NOMO-1 treated with dmso at 0.1 percent for 144 hours (cell line): ENCODE data around the gene PADI2.
A peak's percentile ranks its signal among the peaks of the same experiment; 100 is the strongest.
"Not testable (repeated sequence)": the region's sequence is repeated elsewhere in the genome, so short reads cannot be mapped to it uniquely, and the experiment has no call there.

Source experiments
- DNase-seq: peaks from one replicate; lab custom pipeline; 2025; ENCODE audit not compliant: unreplicated experiment; lab: John Stamatoyannopoulos, UW

PADI2 gene

DNA sequence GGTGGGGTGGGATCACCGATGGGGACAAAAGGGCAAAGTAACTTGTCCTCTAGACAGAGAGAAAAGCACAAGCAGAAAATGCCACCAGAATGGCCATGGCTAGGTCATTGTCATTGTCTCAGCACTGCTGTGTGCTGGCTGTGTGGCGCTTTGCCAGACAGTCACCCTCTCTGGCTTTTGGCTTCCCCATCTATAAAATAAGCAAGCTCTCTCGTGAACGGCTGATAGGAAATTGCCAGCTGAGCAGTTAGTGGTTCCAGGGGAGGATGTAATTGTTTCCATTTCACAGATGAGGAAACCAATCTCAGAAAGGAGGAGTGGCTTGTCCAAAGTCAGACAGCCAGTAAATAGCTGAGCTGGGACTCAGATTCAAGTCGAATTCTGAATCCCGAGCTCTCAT lies 32.5 kb downstream of the PADI2 start:
- no peak for DNase-seq

- no peak for DNase-seq
Observed at GRCh38 chr1:17084787-17085186, 34.5 kb downstream of the PADI2 start.

GRCh38 chr1:17082761-17083160 lies 36.5 kb downstream of the PADI2 start:
- no peak for DNase-seq

- DNase-seq = no peak
Observed at GRCh38 chr1:17081439-17081838, 37.8 kb downstream of the PADI2 start.

DNA sequence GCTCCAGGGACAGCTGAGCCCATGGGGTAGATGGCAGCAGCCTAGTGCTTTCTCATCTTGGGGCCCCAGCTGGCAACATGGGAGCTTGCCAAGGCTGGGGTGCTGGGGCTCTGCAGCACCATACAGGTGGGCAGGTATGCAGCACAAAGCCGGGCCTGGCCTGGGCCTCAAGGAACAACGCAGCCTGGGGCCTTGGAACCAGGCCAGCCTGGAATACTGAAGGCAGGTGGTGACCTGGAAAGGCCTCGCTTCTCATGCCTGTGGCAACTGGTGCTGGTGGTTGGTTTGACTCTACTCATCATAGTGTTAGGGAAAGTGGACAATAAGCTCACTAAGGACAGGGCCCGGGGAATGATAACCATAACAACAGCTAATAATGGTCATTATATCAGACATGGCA lies 38.4 kb downstream of the PADI2 start:
- DNase-seq = no peak

GRCh38 chr1:17080085-17080759 lies 39.0 kb downstream of the PADI2 start:
- no peak for DNase-seq

DNA sequence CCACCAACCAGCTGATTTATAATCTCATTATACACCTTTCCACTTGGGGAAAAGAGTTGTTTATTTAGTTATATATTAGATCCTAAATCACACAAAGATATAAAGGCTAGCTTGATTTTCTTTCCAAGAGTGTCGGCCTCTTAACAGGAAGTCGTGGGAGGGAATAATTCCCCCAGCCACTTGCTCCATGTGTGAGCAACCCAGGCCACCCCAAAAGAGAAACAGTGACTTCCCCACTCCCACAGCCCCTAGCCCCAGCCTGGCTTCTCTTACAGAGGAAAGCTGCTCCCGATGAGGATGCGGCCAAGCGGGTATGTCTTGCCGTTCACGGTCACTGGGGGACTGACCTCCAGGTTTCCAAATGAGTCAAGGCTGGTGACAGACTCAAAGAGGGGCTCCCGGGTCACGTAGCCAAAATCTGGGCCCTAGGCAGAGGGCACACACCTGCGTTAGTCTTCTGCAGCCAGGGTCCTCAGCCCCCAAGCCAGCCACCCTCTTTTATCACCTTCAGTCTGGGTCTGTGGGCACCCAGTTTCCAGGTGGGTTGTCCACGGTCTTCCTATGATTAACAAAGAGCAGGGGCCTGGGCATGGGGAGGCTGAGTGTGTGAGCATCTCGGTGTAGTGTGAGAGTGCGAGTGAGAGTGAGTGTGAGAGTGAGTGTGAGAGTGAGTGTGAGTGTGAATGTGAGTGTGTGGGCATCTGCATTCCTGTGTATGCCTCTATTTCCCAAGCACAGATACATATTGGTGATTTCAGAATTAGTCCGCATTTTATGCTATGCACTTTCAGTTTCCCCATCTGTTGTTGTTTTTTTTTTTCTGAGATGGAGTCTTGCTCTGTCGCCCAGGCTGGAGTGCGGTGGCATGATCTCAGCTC lies 40.0 kb downstream of the PADI2 start:
- no peak for DNase-seq

DNA sequence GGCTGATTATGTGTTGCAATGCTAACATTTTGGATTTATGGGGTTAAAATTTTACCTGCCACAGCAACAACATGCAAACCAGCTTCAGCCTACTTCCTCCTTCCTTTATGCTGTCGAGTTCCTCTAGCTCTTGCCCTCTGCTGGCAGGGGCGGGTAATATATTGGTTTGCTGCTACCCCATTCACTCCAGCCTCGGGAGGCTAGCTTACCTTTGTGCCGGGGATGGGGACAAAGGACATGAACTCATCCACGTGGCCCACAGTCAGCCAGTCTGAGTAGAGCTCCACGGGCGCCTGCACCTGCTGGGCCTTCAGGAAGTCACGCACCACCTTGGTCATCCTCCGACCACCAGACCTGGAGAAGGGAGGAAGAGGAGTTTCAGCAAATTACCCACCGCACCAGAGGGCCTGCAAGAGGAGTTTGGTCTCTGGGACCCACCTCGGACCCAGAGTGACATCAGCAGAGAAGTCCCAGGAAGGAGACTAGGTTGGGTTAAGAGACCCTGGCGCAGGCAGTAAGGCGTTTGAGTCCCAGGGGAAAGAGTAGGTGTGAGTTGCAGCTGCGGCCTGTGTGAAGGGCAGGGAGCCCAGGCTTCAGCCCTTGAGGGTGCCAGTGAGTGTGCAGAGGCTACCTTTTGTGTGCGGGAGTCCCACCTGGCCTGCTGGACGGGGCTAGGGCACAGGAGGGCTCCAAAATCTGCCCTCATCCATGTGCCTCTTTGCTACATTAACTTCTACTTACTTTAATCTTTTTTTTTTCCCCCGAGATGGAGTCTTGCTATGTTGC lies 43.6 kb downstream of the PADI2 start:
- DNase-seq = peak; percentile 18

DNA sequence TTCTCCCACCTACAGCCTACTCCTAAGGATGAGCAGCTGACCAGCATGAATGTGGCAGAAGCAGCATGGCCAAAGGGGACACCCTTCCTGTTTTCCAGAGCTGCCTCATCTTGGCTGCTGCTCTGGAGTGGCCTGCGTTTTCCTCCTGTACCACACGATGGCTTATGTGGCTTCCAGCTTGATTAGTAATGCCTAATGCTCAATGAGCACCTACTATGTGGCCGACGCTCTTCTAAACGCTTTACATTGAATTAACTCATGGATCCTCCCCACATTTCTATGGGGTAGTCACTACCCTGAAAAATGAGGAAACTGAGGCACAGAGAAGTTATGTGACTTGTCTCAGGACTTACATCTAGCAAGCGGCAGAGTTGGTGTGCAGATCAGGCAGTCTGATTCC lies 47.5 kb downstream of the PADI2 start:
- no peak for DNase-seq

DNA sequence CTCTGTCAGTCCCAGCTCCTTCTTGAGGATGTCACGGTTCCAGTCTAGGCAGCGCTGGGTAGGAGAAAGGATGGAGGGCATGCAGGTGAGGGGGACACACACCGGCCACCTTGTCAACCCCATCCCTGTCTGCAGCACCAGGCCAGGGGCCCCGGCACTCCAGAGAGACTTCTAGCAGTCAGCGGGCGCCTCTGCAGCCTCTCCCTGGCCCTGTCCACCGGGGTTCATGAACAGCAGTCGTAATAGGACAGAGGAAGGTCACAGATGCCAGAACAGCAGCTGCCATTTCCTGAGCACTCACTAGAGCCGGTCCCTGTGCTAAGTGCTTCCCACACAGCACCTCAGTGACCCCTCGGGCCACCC lies 49.1 kb downstream of the PADI2 start:
- DNase-seq = no peak

- no peak for DNase-seq
Observed at GRCh38 chr1:17069452-17070162, 49.6 kb downstream of the PADI2 start.

DNA sequence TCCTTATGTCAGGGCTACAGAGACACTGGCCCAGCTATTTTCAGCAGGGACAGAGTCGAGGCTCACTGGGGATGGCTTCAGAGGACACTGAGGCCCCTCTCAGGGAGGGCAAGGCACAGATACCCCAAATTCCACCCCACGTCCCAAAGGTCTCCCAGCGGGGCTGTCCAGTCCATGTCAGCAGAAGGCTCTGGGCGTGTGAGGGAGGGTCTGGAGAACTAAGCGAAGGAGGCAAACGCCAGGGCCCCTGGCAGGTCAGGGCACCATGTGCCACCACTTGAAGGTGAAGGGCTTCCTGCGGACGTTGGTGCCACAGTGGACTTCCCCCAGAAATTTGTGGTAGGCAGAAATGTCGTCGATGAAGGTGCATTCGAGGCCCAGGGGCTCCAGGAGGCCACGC lies 50.5 kb downstream of the PADI2 start:
- DNase-seq = no peak

GRCh38 chr1:17067465-17068240 lies 51.6 kb downstream of the PADI2 start:
- no peak for DNase-seq

DNA sequence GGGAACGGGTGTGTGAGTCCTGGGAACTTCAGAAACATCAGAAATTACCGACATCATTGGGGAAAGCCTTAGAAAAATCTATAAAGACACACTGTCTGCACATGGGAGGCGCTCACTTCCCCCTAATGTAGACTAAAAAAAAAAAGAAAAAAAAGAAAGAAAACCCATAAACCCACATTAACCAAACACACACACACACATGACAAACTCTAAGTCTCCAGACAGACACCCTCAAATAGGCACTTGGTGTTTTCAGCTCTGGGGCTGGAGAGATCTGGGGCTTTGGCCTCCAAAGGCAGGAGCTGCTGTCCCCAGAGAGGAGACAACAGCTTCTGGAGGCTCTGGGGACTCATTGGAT lies 52.2 kb downstream of the PADI2 start:
- peak; percentile 76 for DNase-seq

DNA sequence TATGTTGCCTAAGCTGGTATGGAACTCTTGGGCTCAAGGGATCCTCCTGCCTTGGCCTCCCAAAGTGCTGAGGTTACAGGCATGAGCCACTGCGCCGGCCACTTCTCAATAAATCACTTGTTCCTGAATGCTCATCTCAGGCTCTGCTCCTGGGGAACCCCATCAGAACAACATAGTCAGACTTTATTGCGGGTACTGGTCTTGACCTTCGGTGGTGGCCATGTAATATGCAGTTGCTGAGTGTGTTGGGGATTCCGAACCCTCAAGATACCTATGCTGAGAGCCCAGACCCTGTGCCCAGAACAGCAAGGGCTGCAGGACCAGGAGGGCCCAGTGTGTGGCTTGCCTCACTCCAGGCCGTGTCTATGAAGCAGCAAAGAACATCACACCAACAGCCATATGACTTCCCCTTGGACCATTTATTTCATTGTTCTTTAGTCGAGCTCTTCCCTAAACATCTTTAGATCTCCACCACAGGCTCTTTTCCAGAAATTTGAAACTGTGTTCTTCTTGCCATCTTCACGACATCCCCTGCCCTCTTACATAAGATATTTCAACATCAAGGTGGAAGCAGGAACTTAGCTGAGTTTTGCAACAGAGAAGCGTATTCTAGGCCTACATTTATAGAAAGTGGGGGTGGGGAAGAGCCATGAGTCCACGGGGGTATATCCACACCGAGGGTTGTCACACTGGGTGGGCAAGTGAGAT lies 52.7 kb downstream of the PADI2 start:
- peak; percentile 89 for DNase-seq

- DNase-seq = no peak
Observed at GRCh38 chr1:17065666-17066065, 53.6 kb downstream of the PADI2 start.

- DNase-seq = not testable (repeated sequence)
Observed at GRCh38 chr1:17062751-17063150, 56.5 kb downstream of the PADI2 start.

DNA sequence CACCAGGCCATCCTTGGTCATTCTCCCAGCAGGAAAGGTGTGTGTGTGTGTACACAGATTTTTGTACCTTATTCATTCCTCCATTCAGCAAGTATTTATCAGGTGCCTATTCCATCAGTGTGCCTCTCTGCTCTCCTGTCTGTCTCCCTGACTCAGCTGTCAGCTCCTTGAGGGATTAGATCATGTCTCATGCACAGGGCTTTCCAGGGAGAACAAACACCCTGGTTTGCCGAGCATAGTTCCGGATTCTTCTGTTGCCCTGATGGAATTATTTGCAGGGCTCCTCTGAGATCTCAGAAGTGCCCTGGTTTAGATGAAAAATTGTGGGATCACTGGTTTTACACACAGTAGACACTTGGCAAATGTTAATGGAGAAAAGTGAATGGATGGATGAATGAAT lies 57.4 kb downstream of the PADI2 start:
- no peak for DNase-seq

DNA sequence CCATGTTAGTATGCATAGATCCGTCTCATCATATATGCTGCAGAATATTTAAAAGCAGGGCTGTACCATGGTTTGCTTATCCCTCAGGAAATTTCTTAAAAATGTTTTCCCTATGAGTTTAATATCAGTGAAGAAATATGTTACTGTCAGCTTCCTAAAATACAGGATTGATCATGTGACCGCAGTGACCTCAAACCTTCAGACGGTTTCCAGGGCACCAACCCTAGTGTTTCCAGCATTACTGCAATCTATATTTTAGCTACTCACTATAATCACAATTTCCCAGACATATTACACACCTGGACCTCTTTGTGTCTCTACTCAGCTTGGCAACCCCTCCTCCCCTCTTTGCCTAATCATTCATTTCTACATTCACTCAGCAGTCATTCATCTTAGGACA lies 57.8 kb downstream of the PADI2 start:
- no peak for DNase-seq

- peak; percentile 67 for DNase-seq
Observed at GRCh38 chr1:17060306-17060749, 58.9 kb downstream of the PADI2 start.
